HG02759 (cell line): ENCODE results near the gene ZNF493.
A peak's percentile ranks its signal among the peaks of the same experiment; 100 is the strongest.

Experiments
- ATAC-seq: cut with Tn5 transposase; IDR thresholded peaks from one replicate; pipeline ENCODE4 v1.9.1; 2021; ENCODE audit warnings: mild to moderate bottlenecking, moderate library complexity; ENCODE audit not compliant: unreplicated experiment

The ZNF493 gene

GRCh38 chr19:21396893-21397572, at the start of gene ZNF493:
ZNF493 (plus strand) TSS chr19:21397133; CDS start chr19:21397238, 105 bp downstream.
- ATAC-seq: peak; percentile 100

GRCh38 chr19:21352830-21353229, 44.1 kb upstream of the ZNF493 start:
- ATAC-seq: no peak

- peak; percentile 98 for ATAC-seq
Observed at GRCh38 chr19:21358768-21359451, 38.0 kb upstream of the ZNF493 start, which contains the start of gene ZNF738. ZNF738 (plus strand) TSS chr19:21359000; CDS start chr19:21359141, 141 bp downstream.

GRCh38 chr19:21362291-21362690, 34.6 kb upstream of the ZNF493 start:
- ATAC-seq: no peak

- no peak for ATAC-seq
Observed at GRCh38 chr19:21383980-21384582, 12.9 kb upstream of the ZNF493 start.

GRCh38 chr19:21396121-21396520, 812 bp upstream of the ZNF493 start:
- no peak for ATAC-seq

GRCh38 chr19:21398851-21399250, 1.9 kb downstream of the ZNF493 start:
- no peak for ATAC-seq

GRCh38 chr19:21402303-21402985, 5.5 kb downstream of the ZNF493 start:
- ATAC-seq: no peak

- ATAC-seq: no peak
Observed at GRCh38 chr19:21410166-21410565, 13.2 kb downstream of the ZNF493 start.

GRCh38 chr19:21422244-21422643, 25.3 kb downstream of the ZNF493 start:
- no peak for ATAC-seq

- ATAC-seq: no peak
Observed at GRCh38 chr19:21423057-21424041, 26.4 kb downstream of the ZNF493 start.

GRCh38 chr19:21430675-21431074, 33.7 kb downstream of the ZNF493 start:
- no peak for ATAC-seq

- ATAC-seq: no peak
Observed at GRCh38 chr19:21432590-21432989, 35.7 kb downstream of the ZNF493 start.

- ATAC-seq: no peak
Observed at GRCh38 chr19:21434516-21434915, 37.6 kb downstream of the ZNF493 start.

- ATAC-seq: no peak
Observed at GRCh38 chr19:21434967-21435544, 38.1 kb downstream of the ZNF493 start.

GRCh38 chr19:21439201-21439751, 42.3 kb downstream of the ZNF493 start:
- no peak for ATAC-seq

- no peak for ATAC-seq
Observed at GRCh38 chr19:21440321-21440720, 43.4 kb downstream of the ZNF493 start.

- ATAC-seq: no peak
Observed at GRCh38 chr19:21451187-21451586, 54.3 kb downstream of the ZNF493 start.

GRCh38 chr19:21454901-21455300, 58.0 kb downstream of the ZNF493 start:
- ATAC-seq: no peak

GRCh38 chr19:21460686-21461085, 63.8 kb downstream of the ZNF493 start:
- ATAC-seq: no peak
